COLO668 (cell line): ENCODE data around the gene VPS25.
"Not testable (repeated sequence)": the region's sequence is repeated elsewhere in the genome, so short reads cannot be mapped to it uniquely, and the experiment has no call there.

Experiments
- DNase-seq: peaks from one replicate; lab custom pipeline; 2025; ENCODE audit not compliant: unreplicated experiment; lab: John Stamatoyannopoulos, UW

VPS25 gene

GRCh38 chr17:42767512-42767911 is 5.7 kb upstream of the VPS25 start:
- DNase-seq, result no peak

GRCh38 chr17:42768006-42768405 is 5.2 kb upstream of the VPS25 start:
- not testable (repeated sequence) for DNase-seq

GRCh38 chr17:42769964-42770363 is 3.3 kb upstream of the VPS25 start:
- not testable (repeated sequence) for DNase-seq

GRCh38 chr17:42772945-42773289 is 332 bp upstream of the VPS25 start:
- DNase-seq, result no peak

GRCh38 chr17:42774066-42774745 is 957 bp downstream of the VPS25 start:
- no peak for DNase-seq

GRCh38 chr17:42775534-42776098 is 2.4 kb downstream of the VPS25 start:
- DNase-seq, result no peak

GRCh38 chr17:42778570-42778969 is 5.3 kb downstream of the VPS25 start:
- DNase-seq, result no peak

- no peak for DNase-seq
Measured at GRCh38 chr17:42779304-42779935, 6.2 kb downstream of the VPS25 start.

GRCh38 chr17:42779936-42780850 is 6.9 kb downstream of the VPS25 start, which contains the start of gene WNK4:
WNK4 (plus strand) TSS chr17:42780610; CDS start chr17:42780699, 89 bp downstream.
- DNase-seq, result peak; percentile 32

GRCh38 chr17:42780851-42781638 is 7.8 kb downstream of the VPS25 start:
- no peak for DNase-seq

GRCh38 chr17:42781639-42782165 is 8.5 kb downstream of the VPS25 start:
- no peak for DNase-seq

- no peak for DNase-seq
Measured at GRCh38 chr17:42782166-42783061, 9.2 kb downstream of the VPS25 start.

- no peak for DNase-seq
Measured at GRCh38 chr17:42783062-42783790, 10.0 kb downstream of the VPS25 start.

GRCh38 chr17:42783791-42784138 is 10.5 kb downstream of the VPS25 start:
- no peak for DNase-seq

GRCh38 chr17:42784409-42784808 is 11.2 kb downstream of the VPS25 start:
- DNase-seq, result no peak

GRCh38 chr17:42784811-42785592 is 11.8 kb downstream of the VPS25 start:
- no peak for DNase-seq

GRCh38 chr17:42787266-42787665 is 14.0 kb downstream of the VPS25 start:
- DNase-seq, result no peak

- no peak for DNase-seq
Measured at GRCh38 chr17:42791948-42792347, 18.7 kb downstream of the VPS25 start.
